Gastrocnemius medialis (tissue), 4 donors: Measurements from ENCODE around the gene TNFRSF6B.

ENCODE experiments used
- POLR2A ChIP-seq, 2 donors: fragments of 450-650 bp; IDR thresholded peaks; one replicate each; pipeline ENCODE4 v1.6.1; 2017; ENCODE audit warnings: antibody characterized with exemption in 2 of 2, mild to moderate bottlenecking in 2 of 2, moderate library complexity in 2 of 2
- TF ChIP-seq, protein P1 (sequence below), 5 experiments: fragments of 450-650 bp in 3 of 5; fragments of 200-600 bp in 2 of 5; sonication (generic) in 2 of 5; IDR thresholded peaks in 4 of 5; conservative IDR thresholded peaks in 1 of 5; 1 replicate in 4 of 5; 2 replicates in 1 of 5; pipeline ENCODE4 v1.5.1; 2016 to 2019; ENCODE audit warnings: antibody characterized with exemption in 5 of 5, mild to moderate bottlenecking in 3 of 5, moderate library complexity in 3 of 5

DNA sequence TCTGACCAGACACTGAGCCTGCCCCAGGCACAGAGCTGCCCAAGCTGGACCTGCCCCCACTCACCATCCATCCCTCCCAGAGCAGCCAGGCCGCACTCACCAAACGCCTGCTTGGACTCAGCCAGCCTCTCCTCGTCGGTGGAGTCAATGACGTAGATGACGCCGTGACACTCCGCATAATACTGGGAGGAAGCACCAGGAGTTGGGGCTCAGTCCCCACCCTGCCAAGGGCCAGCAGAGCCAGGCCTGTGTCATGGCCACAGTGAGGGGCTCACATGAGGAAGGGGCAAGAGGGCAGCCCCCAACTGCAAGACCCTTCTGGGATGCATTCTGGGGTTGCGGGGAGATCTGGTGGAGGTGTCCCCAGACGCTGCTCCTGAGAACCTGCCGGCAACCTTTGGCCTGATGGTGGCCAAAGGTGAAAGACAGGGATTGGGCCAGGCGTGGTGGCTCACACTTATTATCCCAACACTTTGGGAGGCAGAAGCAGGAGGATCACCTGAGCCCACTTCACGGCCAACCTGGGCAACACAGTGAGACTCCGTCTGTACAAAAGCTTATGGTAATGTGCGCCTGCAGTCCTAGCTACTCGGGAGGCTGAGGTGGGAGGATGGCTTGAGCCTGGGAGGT is 5.7 kb downstream of the TNFRSF6B start:
- TF ChIP-seq, protein P1, sequence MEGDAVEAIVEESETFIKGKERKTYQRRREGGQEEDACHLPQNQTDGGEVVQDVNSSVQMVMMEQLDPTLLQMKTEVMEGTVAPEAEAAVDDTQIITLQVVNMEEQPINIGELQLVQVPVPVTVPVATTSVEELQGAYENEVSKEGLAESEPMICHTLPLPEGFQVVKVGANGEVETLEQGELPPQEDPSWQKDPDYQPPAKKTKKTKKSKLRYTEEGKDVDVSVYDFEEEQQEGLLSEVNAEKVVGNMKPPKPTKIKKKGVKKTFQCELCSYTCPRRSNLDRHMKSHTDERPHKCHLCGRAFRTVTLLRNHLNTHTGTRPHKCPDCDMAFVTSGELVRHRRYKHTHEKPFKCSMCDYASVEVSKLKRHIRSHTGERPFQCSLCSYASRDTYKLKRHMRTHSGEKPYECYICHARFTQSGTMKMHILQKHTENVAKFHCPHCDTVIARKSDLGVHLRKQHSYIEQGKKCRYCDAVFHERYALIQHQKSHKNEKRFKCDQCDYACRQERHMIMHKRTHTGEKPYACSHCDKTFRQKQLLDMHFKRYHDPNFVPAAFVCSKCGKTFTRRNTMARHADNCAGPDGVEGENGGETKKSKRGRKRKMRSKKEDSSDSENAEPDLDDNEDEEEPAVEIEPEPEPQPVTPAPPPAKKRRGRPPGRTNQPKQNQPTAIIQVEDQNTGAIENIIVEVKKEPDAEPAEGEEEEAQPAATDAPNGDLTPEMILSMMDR (IDR thresholded peaks at IDR 0.05 in 4 of 5, conservative IDR thresholded peaks at IDR 0.05 in 1 of 5): no peak
- TF ChIP-seq POLR2A (IDR thresholded peaks at IDR 0.05): no peak
